Measurements from ENCODE around the gene PRDM2.

PRDM2 gene

DNA sequence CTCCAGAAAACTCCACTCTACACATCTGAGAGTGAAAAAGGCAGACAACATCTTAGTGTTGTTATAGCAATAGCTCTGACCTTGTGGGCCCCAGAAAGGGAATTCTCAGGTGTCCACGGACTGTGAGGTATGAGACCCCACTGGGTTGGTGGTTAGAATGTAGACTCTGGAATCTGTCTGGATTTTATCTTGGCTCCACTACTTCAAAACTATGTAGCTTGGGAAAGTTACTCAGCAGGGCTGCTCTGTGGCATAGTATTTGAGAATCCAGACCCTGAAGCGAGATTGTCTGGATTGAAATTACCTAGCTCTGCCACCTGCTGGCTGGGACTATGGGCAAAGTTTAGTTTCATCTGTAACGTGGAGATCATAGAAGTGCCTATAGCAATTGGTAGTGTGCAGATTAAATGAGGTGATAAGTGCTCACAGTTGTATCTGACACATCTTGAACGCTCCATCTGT, 25.8 kb downstream of the PRDM2 start:
- peak; percentile 7 for DNase-seq

DNA sequence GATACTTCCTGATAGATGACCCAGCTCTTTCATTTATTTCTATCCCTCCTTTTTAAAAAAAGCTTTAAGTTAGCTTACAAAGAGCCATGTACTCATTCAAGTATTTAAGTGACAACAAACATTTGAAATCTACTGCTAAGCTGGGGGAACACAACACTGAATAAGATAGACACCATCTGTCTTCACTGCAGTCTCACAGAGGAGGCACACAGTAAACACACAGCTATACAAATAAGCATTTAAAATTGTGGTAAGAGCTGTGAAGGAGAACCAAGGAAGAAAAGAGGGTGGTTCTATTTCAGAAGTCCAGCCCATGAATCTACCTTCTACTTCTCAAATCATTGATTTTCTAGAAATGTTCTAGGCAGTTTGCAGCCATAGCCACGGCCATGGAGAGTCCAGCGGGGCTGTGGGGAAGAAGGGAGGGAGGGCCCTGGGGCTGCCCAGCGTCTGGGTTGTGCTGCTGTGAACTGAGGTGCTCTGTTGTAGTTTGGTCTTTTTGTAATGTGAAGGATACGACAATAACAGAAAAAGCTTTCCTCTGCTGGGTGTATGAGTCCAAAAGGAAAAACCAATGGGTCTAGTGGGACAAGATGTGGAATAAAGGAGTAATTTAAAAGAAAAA, 28.2 kb downstream of the PRDM2 start:
- no peak overlapping the region for H3K4me3 ChIP-seq (ENCODE audit: low read depth, low read length)
- H3K36me3 ChIP-seq: no peaks in the 10 kb centered on the region
- TF ChIP-seq, protein P1, sequence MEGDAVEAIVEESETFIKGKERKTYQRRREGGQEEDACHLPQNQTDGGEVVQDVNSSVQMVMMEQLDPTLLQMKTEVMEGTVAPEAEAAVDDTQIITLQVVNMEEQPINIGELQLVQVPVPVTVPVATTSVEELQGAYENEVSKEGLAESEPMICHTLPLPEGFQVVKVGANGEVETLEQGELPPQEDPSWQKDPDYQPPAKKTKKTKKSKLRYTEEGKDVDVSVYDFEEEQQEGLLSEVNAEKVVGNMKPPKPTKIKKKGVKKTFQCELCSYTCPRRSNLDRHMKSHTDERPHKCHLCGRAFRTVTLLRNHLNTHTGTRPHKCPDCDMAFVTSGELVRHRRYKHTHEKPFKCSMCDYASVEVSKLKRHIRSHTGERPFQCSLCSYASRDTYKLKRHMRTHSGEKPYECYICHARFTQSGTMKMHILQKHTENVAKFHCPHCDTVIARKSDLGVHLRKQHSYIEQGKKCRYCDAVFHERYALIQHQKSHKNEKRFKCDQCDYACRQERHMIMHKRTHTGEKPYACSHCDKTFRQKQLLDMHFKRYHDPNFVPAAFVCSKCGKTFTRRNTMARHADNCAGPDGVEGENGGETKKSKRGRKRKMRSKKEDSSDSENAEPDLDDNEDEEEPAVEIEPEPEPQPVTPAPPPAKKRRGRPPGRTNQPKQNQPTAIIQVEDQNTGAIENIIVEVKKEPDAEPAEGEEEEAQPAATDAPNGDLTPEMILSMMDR (IDR thresholded peaks at IDR 0.05; ENCODE audit: low read depth, low read length): no peak
- no peaks in the 10 kb centered on the region for H3K9me3 ChIP-seq
- no peaks in the 10 kb centered on the region for H3K4me1 ChIP-seq
- DNase-seq: no peak
- no peaks in the 10 kb centered on the region for H3K27me3 ChIP-seq

More for the DNA sequence above, 25.8 kb downstream of the PRDM2 start:
- H3K4me1 ChIP-seq: no peaks in the 10 kb centered on the region
- H3K27me3 ChIP-seq: no peaks in the 10 kb centered on the region
- no peaks in the 10 kb centered on the region for H3K36me3 ChIP-seq
- no peak overlapping the region for H3K4me3 ChIP-seq (ENCODE audit: low read depth, low read length)
- H3K9me3 ChIP-seq: no peaks in the 10 kb centered on the region
- TF ChIP-seq, protein P1 (IDR thresholded peaks at IDR 0.05; ENCODE audit: low read depth, low read length): peak; percentile 50

- H3K4me3 ChIP-seq (ENCODE audit: low read depth, low read length): no peak overlapping the region
- no peaks in the 10 kb centered on the region for H3K4me1 ChIP-seq
- H3K27me3 ChIP-seq: no peaks in the 10 kb centered on the region
- H3K9me3 ChIP-seq: no peaks in the 10 kb centered on the region
- TF ChIP-seq, protein P1 (IDR thresholded peaks at IDR 0.05; ENCODE audit: low read depth, low read length): no peak
- DNase-seq: no peak
- H3K36me3 ChIP-seq: no peaks in the 10 kb centered on the region
Observed at GRCh38 chr1:13730291-13730690, 30.3 kb downstream of the PRDM2 start.

- no peak for DNase-seq
- H3K4me1 ChIP-seq: no peaks in the 10 kb centered on the region
Observed at GRCh38 chr1:13730751-13731482, 30.9 kb downstream of the PRDM2 start.

DNA sequence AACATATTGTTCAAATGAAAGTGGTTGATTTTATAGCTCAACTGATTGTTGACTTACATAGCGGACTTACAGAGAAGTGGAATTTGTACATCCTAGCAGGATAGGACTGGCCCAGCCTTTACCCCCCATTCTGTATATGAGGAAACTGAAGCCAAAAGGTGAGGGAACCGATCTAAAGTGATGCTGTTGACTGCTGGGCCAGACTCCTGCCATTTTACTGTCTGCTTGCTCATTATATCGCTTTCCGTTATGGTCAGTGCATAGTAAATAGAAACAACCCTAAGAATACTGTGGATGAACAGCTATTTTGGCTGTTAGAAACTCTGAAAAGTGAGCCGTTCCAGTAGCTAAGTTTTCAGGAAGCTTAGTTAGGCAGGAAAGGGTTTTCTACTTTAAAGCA, 31.9 kb downstream of the PRDM2 start:
- no peak for DNase-seq
- TF ChIP-seq, protein P1 (IDR thresholded peaks at IDR 0.05; ENCODE audit: low read depth, low read length): no peak
- no peak overlapping the region for H3K4me3 ChIP-seq (ENCODE audit: low read depth, low read length)
- H3K36me3 ChIP-seq: no peaks in the 10 kb centered on the region
- H3K27me3 ChIP-seq: no peaks in the 10 kb centered on the region
- no peaks in the 10 kb centered on the region for H3K4me1 ChIP-seq
- no peaks in the 10 kb centered on the region for H3K9me3 ChIP-seq

More at GRCh38 chr1:13730751-13731482, 30.9 kb downstream of the PRDM2 start:
- TF ChIP-seq, protein P1 (IDR thresholded peaks at IDR 0.05; ENCODE audit: low read depth, low read length): no peak
- H3K4me3 ChIP-seq (ENCODE audit: low read depth, low read length): no peak overlapping the region
- no peaks in the 10 kb centered on the region for H3K9me3 ChIP-seq
- H3K36me3 ChIP-seq: no peaks in the 10 kb centered on the region
- H3K27me3 ChIP-seq: no peaks in the 10 kb centered on the region

Data from BE2C (cell line).